HFFc6 (cell line): Measurements from ENCODE around the gene RAB11FIP4. TPM values are rescaled to one million over a fixed set of nuclear protein-coding genes. Genes with fewer than 3 reads are reported as not detected.

Source experiments
- DNase-seq: peaks from one replicate; pipeline ENCODE4 v3.0.0-alpha.2; 2018
- H3K27ac Mint-ChIP-seq: 2 replicates; pipeline ENCODE4 v1.8.0; 2020; ENCODE audit warnings: mild to moderate bottlenecking, mixed read lengths
- H3K27me3 Mint-ChIP-seq: 2 replicates; pipeline ENCODE4 v1.8.0; 2021; ENCODE audit warnings: mild to moderate bottlenecking, moderate library complexity, mixed read lengths; ENCODE audit not compliant: insufficient read depth
- H3K36me3 Mint-ChIP-seq: 2 replicates; pipeline ENCODE4 v1.8.0; 2021; ENCODE audit warnings: low read depth, mixed read lengths
- H3K4me1 Mint-ChIP-seq: 2 replicates; pipeline ENCODE4 v1.8.0; 2020; ENCODE audit warnings: low read depth, mixed read lengths
- H3K4me3 Mint-ChIP-seq: 2 replicates; pipeline ENCODE4 v1.8.0; 2020; ENCODE audit warnings: mild to moderate bottlenecking, moderate library complexity, mixed read lengths
- H3K9me3 Mint-ChIP-seq: 2 replicates; pipeline ENCODE4 v1.8.0; 2020; ENCODE audit warnings: mild to moderate bottlenecking, mixed read lengths
- total RNA-seq, 6 experiments: library from RNA; stranded (reverse); fragmentation: NEBNext Ultra II Directional; extraction: Animal tissue kit (Norgen Biotek cat#: 25700); gene quantifications; 2 replicates in 1 of 6; 3 replicates in 5 of 6; pipeline ENCODE4 v1.2.3, GENCODE V29; 2021
- TF ChIP-seq, protein P1 (sequence below): fragments of 200-600 bp; sonication (generic); IDR thresholded peaks from 2 replicates; pipeline ENCODE4 v1.5.0; 2021; ENCODE audit warnings: antibody characterized with exemption, mild to moderate bottlenecking

Gene RAB11FIP4
- total RNA-seq, 6 experiments from 2014 or later: 0.02 to 0.38 (median 0.09) TPM

DNA sequence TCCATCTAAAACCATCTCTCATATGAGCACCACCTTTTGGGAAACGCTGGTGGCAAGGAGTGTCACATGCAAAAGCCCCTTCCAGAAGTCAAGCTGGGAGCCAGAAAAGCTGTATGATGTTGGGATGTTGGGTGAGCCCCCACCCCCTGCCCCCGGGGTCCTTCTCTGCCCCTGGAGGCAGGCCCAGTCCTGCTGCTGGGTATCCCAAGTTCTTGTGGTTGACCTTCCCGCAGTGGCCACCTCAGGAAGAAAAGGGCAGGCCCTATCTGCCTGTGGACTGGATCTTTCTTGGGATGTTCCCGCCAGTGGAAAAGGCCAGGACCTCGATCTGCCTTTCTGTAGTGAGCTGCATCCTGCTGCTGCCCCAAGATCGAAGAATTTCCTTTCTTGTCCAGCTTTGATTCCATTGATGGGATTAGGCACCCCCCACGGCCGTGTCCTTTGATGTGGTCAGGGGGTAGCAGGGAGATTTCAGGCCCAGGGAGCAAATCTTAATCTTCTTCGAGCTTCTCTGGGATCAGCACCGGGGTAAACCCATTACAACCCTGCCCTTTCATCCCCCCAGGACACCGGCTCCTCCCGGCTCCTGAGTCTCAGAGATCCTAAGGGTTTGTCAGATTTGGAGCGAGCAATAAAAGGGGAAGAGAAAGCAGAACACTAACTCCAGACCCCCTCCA, 165.6 kb downstream of the RAB11FIP4 start:
- Mint-ChIP-seq H3K36me3 (peaks cover 22% of the 10 kb centered on the region), H3K4me1 (peaks cover 40% of the 10 kb centered on the region), H3K4me3 (no peak overlapping the region), H3K27ac (no peak overlapping the region), H3K27me3 (peaks cover 8% of the 10 kb centered on the region), H3K9me3 (no peaks in the 10 kb centered on the region)
- TF ChIP-seq, protein P1, sequence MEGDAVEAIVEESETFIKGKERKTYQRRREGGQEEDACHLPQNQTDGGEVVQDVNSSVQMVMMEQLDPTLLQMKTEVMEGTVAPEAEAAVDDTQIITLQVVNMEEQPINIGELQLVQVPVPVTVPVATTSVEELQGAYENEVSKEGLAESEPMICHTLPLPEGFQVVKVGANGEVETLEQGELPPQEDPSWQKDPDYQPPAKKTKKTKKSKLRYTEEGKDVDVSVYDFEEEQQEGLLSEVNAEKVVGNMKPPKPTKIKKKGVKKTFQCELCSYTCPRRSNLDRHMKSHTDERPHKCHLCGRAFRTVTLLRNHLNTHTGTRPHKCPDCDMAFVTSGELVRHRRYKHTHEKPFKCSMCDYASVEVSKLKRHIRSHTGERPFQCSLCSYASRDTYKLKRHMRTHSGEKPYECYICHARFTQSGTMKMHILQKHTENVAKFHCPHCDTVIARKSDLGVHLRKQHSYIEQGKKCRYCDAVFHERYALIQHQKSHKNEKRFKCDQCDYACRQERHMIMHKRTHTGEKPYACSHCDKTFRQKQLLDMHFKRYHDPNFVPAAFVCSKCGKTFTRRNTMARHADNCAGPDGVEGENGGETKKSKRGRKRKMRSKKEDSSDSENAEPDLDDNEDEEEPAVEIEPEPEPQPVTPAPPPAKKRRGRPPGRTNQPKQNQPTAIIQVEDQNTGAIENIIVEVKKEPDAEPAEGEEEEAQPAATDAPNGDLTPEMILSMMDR: no peak
- no peak for DNase-seq

DNA sequence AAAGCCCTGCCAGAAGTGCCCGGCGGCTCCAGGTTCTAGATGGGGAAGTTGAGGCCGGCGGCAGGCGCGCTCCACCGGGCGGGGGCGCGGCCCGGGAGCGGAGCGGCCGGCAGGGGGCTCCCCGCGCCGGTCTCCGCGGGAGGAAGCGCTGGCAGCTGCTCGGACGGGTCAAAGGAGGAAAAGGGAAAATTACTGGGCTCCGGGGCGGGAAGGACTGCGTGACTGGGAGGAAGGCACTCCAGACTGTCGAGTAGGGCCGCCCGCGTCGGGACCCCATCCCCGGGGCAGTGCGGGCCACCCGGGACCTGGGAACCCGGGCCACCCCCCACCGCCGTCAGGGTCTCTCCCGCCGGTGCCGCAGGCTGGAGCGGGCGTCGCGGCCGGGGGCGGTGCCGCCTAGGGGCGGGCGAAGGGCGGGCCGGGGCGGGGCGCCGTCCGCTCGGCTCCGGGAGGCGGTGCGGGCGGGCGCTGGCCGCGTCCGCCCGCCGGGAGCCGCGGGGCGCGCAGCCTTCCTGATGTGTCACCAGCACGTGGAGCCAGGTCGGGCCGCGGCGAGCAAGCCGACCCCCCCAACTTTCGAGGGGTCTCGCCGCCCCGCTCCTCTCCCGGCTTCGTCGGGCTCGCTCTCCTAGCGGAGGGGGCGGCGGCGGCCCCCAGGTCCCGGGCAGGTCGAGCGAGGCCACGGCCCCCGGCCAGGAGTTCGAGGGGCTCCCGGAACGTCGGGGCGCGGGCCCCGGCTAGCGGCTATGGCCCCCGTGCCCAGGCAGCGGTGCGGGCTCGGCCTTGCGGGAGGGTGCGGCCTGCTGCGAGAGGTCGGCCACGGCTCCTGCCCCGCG, 167.5 kb downstream of the RAB11FIP4 start:
- Mint-ChIP-seq H3K27ac (peak overlapping the region; percentile 74), H3K9me3 (no peaks in the 10 kb centered on the region)
- TF ChIP-seq, protein P1: peak; percentile 94

DNA sequence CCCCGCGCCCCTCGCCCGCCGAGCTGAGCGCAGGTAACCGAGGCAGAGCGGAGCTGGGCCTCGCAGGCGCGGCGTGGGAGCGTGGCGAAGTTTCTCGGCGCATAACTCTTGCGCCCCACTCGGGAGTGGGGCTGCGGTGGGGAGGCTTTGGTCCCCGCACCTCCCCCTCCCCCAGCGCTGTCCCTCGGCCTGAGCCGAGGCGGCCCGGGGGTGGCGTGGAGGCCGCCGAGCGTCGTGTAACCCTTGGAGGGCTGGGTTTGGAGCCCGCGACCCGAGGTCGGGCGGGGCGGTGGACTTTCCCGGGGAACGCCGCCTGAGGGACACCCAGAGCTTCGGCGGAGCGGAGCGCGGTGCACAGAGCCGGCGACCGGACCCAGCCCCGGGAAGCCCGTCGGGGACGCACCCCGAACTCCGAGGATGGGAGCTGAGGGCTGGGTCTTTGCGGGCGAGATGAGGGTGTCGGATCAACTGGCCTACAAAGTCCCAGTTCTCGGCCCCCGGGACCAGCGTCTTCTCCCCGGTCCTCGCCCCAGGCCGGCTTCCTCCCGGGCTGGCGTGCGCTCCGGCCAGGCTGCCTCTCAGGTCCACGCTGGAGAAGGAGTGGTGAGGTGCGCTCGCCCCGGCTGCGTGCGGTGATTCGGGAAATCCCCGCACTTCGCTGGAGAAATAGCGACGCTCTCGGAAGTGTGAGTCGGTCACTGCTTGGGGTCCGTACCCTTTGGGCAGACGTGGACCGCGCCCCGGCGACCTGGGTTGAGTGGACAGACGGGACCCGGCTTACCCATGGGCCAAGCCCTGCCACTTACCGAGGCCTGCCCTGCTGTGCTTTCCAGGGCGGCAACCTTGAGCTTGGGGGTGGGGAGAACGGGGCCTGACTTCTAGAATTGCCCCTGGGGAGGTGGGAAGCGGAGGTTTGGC, 168.4 kb downstream of the RAB11FIP4 start:
- TF ChIP-seq, protein P1: no peak
- Mint-ChIP-seq H3K4me1 (peaks cover 47% of the 10 kb centered on the region), H3K27me3 (peaks cover 4% of the 10 kb centered on the region; the same call in 1 of the 2 replicates)

More for the DNA sequence above, 167.5 kb downstream of the RAB11FIP4 start:
- Mint-ChIP-seq H3K4me3 (peak overlapping the region; percentile 72), H3K4me1 (peaks cover 47% of the 10 kb centered on the region), H3K36me3 (peaks cover 32% of the 10 kb centered on the region), H3K27me3 (peaks cover 4% of the 10 kb centered on the region; the same call in 1 of the 2 replicates)
- peak; percentile 76 for DNase-seq

DNA sequence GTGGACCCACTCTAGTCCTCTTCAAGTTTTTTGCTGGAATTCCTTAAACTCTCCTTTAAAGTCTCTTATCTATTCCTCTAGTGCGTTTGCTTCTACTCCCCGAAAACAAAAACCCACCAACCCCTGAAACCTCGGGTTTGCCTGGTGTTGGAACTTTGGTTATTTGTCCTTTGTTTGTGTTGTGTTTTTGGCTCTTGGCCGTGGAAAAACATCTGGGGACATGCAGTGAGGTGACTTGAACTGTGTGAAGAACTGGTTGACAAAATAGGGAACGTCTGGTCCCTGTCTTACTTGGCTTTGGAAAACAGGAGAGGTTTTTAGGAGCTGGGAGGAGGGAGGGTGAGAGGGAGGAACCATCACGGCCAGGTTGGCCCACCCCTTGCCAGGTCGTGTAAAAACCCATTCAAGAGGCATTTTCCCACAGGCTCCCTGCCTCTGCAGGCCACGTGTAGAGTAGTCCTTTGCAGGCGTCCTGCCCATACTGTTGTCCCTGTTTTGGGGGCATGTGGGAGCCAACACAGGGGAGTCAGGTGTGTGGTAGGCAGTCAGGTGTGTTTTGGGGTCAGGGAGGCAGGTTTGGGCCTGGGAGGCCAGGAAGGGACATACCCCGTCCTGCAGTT, 169.3 kb downstream of the RAB11FIP4 start:
- H3K27ac Mint-ChIP-seq: peak overlapping the region; percentile 91
- no peaks in the 10 kb centered on the region for H3K9me3 Mint-ChIP-seq
- TF ChIP-seq, protein P1: no peak
- H3K36me3 Mint-ChIP-seq: peaks cover 46% of the 10 kb centered on the region
- H3K4me1 Mint-ChIP-seq: peaks cover 49% of the 10 kb centered on the region
- peaks cover 5% of the 10 kb centered on the region for H3K27me3 Mint-ChIP-seq
- no peak for DNase-seq
- H3K4me3 Mint-ChIP-seq: peak overlapping the region; percentile 90

More for the DNA sequence above, 168.4 kb downstream of the RAB11FIP4 start:
- Mint-ChIP-seq H3K36me3 (peaks cover 40% of the 10 kb centered on the region), H3K4me3 (peak overlapping the region; percentile 90), H3K27ac (peak overlapping the region; percentile 91), H3K9me3 (no peaks in the 10 kb centered on the region)
- DNase-seq: no peak
